HG03521 (cell line): ENCODE data around the gene CYP19A1.

Experiments
- ATAC-seq: cut with Tn5 transposase; IDR thresholded peaks from one replicate; pipeline ENCODE4 v1.9.1; 2021; ENCODE audit warnings: mild to moderate bottlenecking, moderate library complexity; ENCODE audit not compliant: unreplicated experiment

CYP19A1 gene

DNA sequence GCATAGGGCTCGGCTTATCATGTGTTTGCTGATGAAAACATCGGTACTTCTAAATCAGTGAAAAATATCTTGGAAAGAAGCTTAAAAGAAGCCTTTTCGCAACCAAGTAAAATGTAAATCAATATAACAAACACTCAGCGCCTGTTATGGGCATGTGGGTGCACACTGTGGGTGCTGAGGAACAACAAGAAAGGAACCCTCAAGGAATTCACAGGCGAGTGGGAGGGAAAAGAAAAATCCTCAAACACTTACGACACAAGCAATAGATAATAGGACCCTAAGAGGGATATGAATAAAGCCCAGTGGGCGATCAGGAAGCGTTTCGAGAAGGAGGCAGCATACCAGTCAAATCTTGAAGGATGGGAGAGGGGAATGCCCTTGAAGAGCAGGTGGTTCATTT is 25.0 kb upstream of the CYP19A1 start:
- ATAC-seq = no peak

- no peak for ATAC-seq
Observed at GRCh38 chr15:51359981-51360380, 21.6 kb upstream of the CYP19A1 start.

GRCh38 chr15:51356983-51357382 is 18.6 kb upstream of the CYP19A1 start:
- ATAC-seq = no peak

DNA sequence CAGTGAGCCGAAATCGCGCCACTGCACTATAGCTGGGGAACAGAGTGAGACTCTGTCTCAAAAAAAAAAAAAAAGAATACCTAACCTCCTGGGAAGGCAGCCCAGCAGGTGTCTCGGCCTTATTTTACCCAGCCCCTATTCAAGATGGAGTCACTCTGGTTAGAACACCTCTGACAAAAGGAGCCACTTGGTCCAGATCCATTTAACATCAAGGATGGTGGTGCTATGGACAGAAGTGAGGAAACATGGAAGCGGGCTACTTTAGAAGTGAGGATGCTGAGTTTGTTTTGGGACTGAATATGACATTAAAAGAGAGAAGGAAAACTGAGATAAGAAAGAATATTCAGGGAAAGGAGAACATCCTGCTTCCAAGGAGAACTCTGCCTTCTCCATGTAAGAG is 17.8 kb upstream of the CYP19A1 start:
- ATAC-seq = no peak

- ATAC-seq = no peak
Observed at GRCh38 chr15:51355096-51355495, 16.7 kb upstream of the CYP19A1 start.

GRCh38 chr15:51353976-51354375 is 15.6 kb upstream of the CYP19A1 start:
- ATAC-seq = no peak

GRCh38 chr15:51350723-51351122 is 12.3 kb upstream of the CYP19A1 start:
- ATAC-seq = no peak

GRCh38 chr15:51349156-51349844 is 10.9 kb upstream of the CYP19A1 start:
- no peak for ATAC-seq

GRCh38 chr15:51348688-51349087 is 10.3 kb upstream of the CYP19A1 start:
- peak; percentile 93 for ATAC-seq

DNA sequence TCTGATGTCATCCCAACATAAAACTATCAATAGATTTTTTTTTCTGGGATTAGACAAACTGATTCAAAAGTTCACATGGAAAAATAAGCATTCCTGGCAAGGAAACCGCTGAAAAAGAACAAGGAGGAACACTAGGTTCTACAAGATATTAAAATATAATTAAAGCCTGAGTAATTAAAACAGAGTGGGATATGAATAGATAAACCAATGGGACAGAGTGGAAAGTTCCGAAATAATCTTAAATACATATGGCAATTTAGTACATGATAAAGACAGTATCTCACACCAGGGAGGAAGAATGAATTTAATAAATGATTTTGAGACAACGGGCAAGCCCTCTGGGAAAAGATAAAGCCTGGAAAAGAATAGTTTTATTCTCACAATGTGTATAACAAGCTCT is 7.7 kb upstream of the CYP19A1 start:
- no peak for ATAC-seq

GRCh38 chr15:51343466-51343865 is 5.1 kb upstream of the CYP19A1 start:
- ATAC-seq = no peak

DNA sequence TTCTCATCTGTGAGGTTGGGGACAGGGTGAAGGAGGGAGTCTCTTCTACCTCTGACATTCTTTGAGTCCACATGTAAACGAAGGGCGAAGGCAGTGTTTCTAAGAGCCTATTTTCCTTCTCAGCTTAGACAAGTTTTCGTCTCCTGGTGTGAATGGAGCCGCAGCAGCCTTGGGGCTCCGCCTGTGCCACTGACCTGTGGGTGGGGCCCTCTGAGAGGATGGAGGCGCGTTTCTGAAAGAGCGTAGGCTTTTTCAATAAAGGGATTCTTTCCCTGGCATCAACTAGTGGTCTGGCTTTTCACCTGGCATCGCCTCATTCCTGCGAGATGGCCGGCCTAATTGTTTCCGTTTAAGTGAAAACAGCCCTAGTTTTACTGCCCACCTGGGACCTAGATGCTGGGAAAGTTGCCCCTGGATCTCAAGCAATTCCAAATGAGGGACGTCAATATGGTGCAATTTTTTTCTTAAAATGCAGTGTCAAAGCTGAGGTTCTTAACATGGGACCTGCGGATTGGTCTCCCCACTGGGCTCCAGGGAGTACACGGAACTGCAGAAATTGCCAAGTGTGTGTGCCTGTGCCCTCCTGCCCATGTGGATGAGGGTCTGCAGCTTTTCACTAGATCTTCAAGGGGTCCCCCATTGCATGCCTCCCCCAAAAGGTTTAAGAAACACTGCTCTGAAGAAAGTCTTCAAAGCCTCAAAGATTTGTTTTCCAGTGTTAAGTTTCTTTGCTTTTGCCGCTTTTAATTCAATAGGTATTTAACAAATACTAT is 4.0 kb upstream of the CYP19A1 start:
- ATAC-seq = no peak

- no peak for ATAC-seq
Observed at GRCh38 chr15:51341366-51342226, 3.2 kb upstream of the CYP19A1 start, which contains the start of gene GLDN. TSS of gene GLDN (plus strand) at chr15:51341655. CDS start at chr15:51341685, 30 bp downstream.

DNA sequence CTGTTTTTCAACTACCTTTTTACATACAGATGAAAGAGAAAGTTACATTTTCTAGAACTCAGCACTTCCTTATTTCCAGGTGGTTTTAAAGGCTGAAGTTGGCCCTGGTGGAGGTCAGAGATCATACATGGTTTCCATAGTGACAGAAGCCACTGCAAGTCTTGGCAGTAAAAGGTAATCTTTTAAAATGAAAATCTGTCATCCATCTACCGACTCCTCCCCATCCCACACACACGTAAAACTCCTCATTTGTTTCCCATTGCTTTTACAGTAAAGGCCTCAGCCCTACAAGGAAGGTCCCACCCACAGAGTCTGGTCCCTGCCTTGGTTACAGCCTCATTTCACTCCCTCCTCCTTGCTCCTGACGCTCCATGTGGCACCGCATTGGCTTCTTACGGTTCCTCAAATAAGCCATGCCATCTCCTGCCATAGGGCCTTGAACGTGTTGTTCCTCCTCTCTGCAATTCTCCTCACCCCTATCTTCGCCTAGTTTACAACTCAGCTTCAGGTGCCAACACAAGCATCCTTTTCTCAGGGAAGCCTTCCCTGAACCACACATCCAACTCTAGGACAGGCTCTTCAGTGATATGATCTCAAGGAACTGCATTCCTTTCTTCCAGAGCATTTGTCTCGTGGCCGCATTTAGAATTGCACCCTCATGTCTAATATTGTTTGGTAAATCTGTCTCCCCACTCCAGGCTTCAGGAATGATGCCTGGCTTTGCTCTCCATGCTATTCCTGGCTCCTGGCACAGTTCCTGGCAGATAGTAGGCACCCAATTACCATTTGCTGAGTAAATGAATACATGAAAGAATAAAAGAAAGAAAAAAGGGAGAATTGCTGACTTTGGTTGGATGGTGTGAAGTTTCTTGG is 2.6 kb downstream of the CYP19A1 start:
- ATAC-seq = no peak

DNA sequence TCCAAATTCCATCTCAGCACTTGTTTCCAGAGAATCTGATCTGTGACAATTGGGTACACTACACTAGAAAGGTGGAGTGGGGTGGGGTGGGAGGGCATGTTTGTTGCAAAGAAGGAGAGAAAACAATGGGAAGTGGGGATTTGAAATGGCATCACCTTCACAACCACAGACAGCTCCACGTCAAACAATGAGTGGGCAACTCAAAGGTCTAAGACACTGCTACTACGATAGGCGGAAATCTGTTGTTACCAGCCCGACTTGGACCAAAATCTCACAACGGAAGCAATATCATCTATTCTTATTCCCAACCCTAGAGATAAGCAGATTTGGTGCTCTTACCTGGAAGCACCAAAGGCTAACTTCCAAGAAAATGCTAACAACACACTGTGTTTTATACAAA is 3.3 kb downstream of the CYP19A1 start:
- no peak for ATAC-seq

- no peak for ATAC-seq
Observed at GRCh38 chr15:51334011-51334451, 4.4 kb downstream of the CYP19A1 start.

DNA sequence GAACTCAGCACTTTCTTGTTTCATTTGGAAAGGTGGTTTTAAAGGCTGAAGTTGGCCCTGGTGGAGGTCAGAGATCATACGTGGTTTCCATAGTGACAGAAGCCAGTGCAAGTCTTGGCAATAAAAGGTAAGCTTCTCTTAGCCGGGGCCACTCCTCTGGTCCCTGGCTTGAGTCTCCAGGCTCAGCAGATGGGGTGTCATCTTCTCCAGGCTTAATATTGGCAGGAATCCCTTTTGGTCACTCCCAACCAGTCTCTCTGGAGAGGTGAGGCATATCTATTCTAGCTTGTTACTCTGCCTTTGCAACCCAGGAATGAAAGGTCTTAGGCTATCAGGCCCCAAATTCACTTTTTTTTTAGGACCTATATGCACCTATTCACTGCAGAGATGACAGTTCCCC is 4.8 kb downstream of the CYP19A1 start:
- ATAC-seq = no peak

- ATAC-seq = no peak
Observed at GRCh38 chr15:51332206-51333147, 5.9 kb downstream of the CYP19A1 start.

DNA sequence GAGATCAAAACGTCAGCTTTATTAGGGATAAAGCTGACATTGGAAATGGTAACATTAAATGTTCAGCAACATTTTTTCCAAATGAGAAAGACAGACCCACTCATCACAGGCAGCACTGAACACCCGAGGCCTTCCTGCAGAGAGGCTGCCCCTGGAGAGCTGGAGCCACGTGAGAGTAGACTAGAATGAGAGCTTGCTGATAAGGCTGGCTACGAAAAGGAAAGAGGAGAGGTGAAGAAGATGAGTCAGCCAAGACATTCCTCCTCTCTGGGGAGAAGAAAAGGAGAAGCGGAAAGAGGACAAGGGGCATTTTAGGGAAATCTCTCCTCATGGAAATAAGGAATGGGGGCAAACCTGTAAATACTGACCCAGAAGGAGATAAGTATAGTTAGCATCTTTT is 7.3 kb downstream of the CYP19A1 start:
- ATAC-seq = no peak
